Measurements from ENCODE around the gene EXOC6. TPM values are rescaled to one million over a fixed set of nuclear protein-coding genes. Genes with fewer than 3 reads are reported as not detected.
"Not testable (repeated sequence)": the region's sequence is repeated elsewhere in the genome, so short reads cannot be mapped to it uniquely, and the experiment has no call there.

Gene EXOC6
- total RNA-seq, 1 donor from 2014 or later: 13.9 TPM

- intact Hi-C loops (cut with micrococcal nuclease): no loop called here
Measured at GRCh38 chr10:93096901-93097300, 248.6 kb downstream of the EXOC6 start.

GRCh38 chr10:93097386-93097785 is 249.1 kb downstream of the EXOC6 start:
- intact Hi-C loops (cut with micrococcal nuclease): no loop called here

- intact Hi-C loops (cut with micrococcal nuclease): no loop called here
Measured at GRCh38 chr10:93098816-93099215, 250.5 kb downstream of the EXOC6 start.

- intact Hi-C loops (cut with micrococcal nuclease): no loop called here
Measured at GRCh38 chr10:93099670-93100069, 251.3 kb downstream of the EXOC6 start.

GRCh38 chr10:93101148-93101547 is 252.8 kb downstream of the EXOC6 start:
- intact Hi-C loops (cut with micrococcal nuclease): not testable (repeated sequence)

GRCh38 chr10:93103953-93104352 is 255.6 kb downstream of the EXOC6 start:
- intact Hi-C loops (cut with micrococcal nuclease): no loop called here

GRCh38 chr10:93106631-93107072 is 258.3 kb downstream of the EXOC6 start:
- intact Hi-C loops (cut with micrococcal nuclease): no loop called here

Other genes starting within 250 kb of the EXOC6 start
- gene HHEX, start 158.6 kb upstream of the EXOC6 start, total RNA-seq: 0.12 TPM in 1 of 2 replicates, not detected in the other
- 0.05 TPM in 1 of 2 replicates, not detected in the other for gene CYP26C1, start 212.3 kb downstream of the EXOC6 start, total RNA-seq
- gene CYP26A1, start 225.4 kb downstream of the EXOC6 start, total RNA-seq: not detected in 2 replicates

All from T-helper 1 cell treated with Interleukin-12 subunit alpha and Interleukin-12 subunit beta and Interleukin-4 antibody, amounts not matched to agents 30 ng/mL and 1 ng/mL, for 36 hours (primary cell).